ENCODE measurements around the gene TBXA2R. TPM values are rescaled to one million over a fixed set of nuclear protein-coding genes. Genes with fewer than 3 reads are reported as not detected.
A peak's percentile ranks its signal among the peaks of the same experiment; 100 is the strongest.

The TBXA2R gene
- total and polyA plus RNA-seq, 2 of the 8 experiments (the other 6 are each of a cell fraction or from before 2014, with no cell fraction given), result 0.39 to 0.50 TPM

GRCh38 chr19:3609779-3610719, 3.4 kb upstream of the TBXA2R start:
- H2BK5ac ChIP-seq (ENCODE audit: low read depth, low read length), result no peak overlapping the region
- peaks cover 18% of the 10 kb centered on the region; the same call in 1 of the 2 replicates for H3K23me2 ChIP-seq (ENCODE audit: low read depth, low read length)
- H2AK5ac ChIP-seq (ENCODE audit: low read depth, low read length), result no peak overlapping the region
- ChIA-PET POLR2A (ENCODE audit: partially characterized antibody) (interaction anchor here (0.5 to 1.9 kb wide), 4 partner anchors 15 to 332 kb away, joined by 3 to 5 read pairs (median 3); no protein-coding TSS in a partner anchor), CTCF (ENCODE audit: partially characterized antibody) (interaction anchor here (1.2 to 4.0 kb wide), 4 partner anchors 9 to 25 kb away, joined by 3 to 23 read pairs (median 13); partner anchors contain the start of gene GIPC3)
- no peak for FAIRE-seq
- no peak overlapping the region for H2BK15ac ChIP-seq (ENCODE audit: low read length)
- H2AFZ ChIP-seq (ENCODE audit: low read length), result no peak overlapping the region
- H4K8ac ChIP-seq (ENCODE audit: extremely low read depth, insufficient read depth, low read length), result no peak overlapping the region
- H4K5ac ChIP-seq (ENCODE audit: insufficient read length, low read depth, low read length), result no peak overlapping the region
- no peak overlapping the region for H4K91ac ChIP-seq (replicated peaks; ENCODE audit: insufficient read length, low read length)
- H3K4me2 ChIP-seq (ENCODE audit: insufficient read depth in 1 of 2, low read depth in 2 of 2, low read length in 2 of 2), result no peak overlapping the region
- peaks cover 0 to 12% (median 11%) of the 10 kb centered on the region in 4 experiments; a peak in 5 of 7 replicates for H3K27me3 ChIP-seq (replicated peaks in 1 of 4; ENCODE audit: control insufficient read depth in 3 of 4, extremely low read depth in 1 of 4, insufficient read depth in 3 of 4, low read length in 3 of 4)
- H3K36me3 ChIP-seq (ENCODE audit: control insufficient read depth in 2 of 4, insufficient read depth in 4 of 4, low read length in 3 of 4), result peaks cover 0 to 21% (median 3%) of the 10 kb centered on the region in 4 experiments; a peak in 2 of 8 replicates
- H3K27ac ChIP-seq (ENCODE audit: low read depth, low read length), result no peak overlapping the region
- no peak overlapping the region for H3K4ac ChIP-seq (replicated peaks; ENCODE audit: insufficient read length, low read depth, low read length)
- H3K9ac ChIP-seq (replicated peaks in 1 of 4; ENCODE audit: extremely low read depth in 1 of 4, low read depth in 3 of 4, low read length in 3 of 4), result no peak overlapping the region; a peak in 1 of 7 replicates
- no peak overlapping the region for H2BK120ac ChIP-seq (replicated peaks; ENCODE audit: low read depth, low read length)
- 89% methylated on average over 24 of the region's 24 CpGs; no CpG with 5 or more reads in 1 of the 2 experiments for WGBS, 2 experiments (ENCODE audit: extremely low coverage in 1 of 2, insufficient coverage in 1 of 2, insufficient read length in 1 of 2, insufficient replicate concordance in 2 of 2, low coverage in 1 of 2, low lambda C conversion rate in 2 of 2, missing lambda C conversion rate in 1 of 2)
- H4K20me1 ChIP-seq (replicated peaks in 1 of 2; ENCODE audit: control insufficient read depth in 1 of 2, insufficient read depth in 2 of 2, low read length in 2 of 2), result peaks cover 2 to 13% of the 10 kb centered on the region in 2 experiments
- H2BK12ac ChIP-seq (ENCODE audit: low read depth, low read length), result no peak overlapping the region
- H3K56ac ChIP-seq (replicated peaks; ENCODE audit: insufficient read length, low read depth, low read length), result no peak overlapping the region
- no peak overlapping the region for H3K23ac ChIP-seq (ENCODE audit: insufficient read length)
- H3K18ac ChIP-seq (ENCODE audit: extremely low read depth, low read length), result no peak overlapping the region
- DNase-seq (ENCODE audit: low read depth in 1 of 2, low spot score in 2 of 2), result no peak
- no peak overlapping the region for H2BK20ac ChIP-seq (ENCODE audit: low read length)
- no peak overlapping the region for H3K14ac ChIP-seq (ENCODE audit: insufficient read length)
- H3K4me1 ChIP-seq (replicated peaks in 1 of 4; ENCODE audit: control insufficient read depth in 3 of 4, insufficient read depth in 4 of 4, low read length in 3 of 4), result peaks cover 3 to 14% (median 12%) of the 10 kb centered on the region in 4 experiments
- H3K9me3 ChIP-seq (ENCODE audit: insufficient read depth in 2 of 2, low read depth in 1 of 2, low read length in 1 of 2), result no peaks in the 10 kb centered on the region
- H3K4me3 ChIP-seq (ENCODE audit: extremely low read depth in 1 of 4, insufficient read depth in 2 of 4, low read depth in 3 of 4, low read length in 4 of 4), result no peak overlapping the region
- no peaks in the 10 kb centered on the region; the same call in 1 of the 2 replicates for H3K79me1 ChIP-seq (ENCODE audit: low read depth, low read length)
- TF ChIP-seq KDM4A (IDR thresholded peaks at IDR 0.05; ENCODE audit: low read depth, low read length, severe bottlenecking) (no peak), POLR2A (IDR thresholded peaks at IDR 0.05; ENCODE audit: control extremely low read depth in 1 of 2, low read depth in 2 of 2, low read length in 2 of 2) (no peak), SIRT6 (IDR thresholded peaks at IDR 0.05; ENCODE audit: low read length) (no peak), SRF (IDR thresholded peaks at IDR 0.05; ENCODE audit: low read depth, low read length) (peak; percentile 20; the same call in 1 of the 2 replicates)
- TF ChIP-seq, protein P1, sequence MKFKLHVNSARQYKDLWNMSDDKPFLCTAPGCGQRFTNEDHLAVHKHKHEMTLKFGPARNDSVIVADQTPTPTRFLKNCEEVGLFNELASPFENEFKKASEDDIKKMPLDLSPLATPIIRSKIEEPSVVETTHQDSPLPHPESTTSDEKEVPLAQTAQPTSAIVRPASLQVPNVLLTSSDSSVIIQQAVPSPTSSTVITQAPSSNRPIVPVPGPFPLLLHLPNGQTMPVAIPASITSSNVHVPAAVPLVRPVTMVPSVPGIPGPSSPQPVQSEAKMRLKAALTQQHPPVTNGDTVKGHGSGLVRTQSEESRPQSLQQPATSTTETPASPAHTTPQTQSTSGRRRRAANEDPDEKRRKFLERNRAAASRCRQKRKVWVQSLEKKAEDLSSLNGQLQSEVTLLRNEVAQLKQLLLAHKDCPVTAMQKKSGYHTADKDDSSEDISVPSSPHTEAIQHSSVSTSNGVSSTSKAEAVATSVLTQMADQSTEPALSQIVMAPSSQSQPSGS (IDR thresholded peaks at IDR 0.05; ENCODE audit: low read length), result no peak
- no peaks in the 10 kb centered on the region for H3K79me2 ChIP-seq (ENCODE audit: control insufficient read depth in 1 of 2, insufficient read depth in 2 of 2, low read length in 2 of 2)
